ENCODE measurements around the gene LCE3B. TPM values are rescaled to one million over a fixed set of nuclear protein-coding genes. Genes with fewer than 3 reads are reported as not detected.

Gene LCE3B
- total RNA-seq, 1 experiment from 2014 or later: not detected

DNA sequence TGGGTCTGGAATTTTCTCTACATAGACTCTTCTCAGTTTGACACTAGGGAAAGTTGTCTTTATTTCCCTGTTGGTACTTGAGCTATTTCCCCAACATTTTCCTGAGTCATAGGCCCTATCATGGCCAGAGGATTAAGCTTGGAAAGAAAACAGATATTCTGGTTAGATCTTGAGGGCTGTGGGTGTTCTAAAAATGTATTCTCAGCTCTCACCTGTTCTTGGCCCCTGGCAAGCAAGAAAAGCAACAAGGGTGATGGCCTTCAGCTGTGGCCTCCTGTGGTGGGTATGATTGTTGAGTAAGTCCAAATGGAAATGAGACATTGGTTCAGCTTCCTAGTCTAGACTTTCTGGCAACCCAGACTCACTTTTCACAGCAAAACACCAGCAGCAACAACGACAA is 26.7 kb downstream of the LCE3B start:
- H3K4me1 ChIP-seq (ENCODE audit: insufficient read depth, low read length, poor library complexity, severe bottlenecking): no peaks in the 10 kb centered on the region
- no peaks in the 10 kb centered on the region for H3K36me3 ChIP-seq (ENCODE audit: insufficient read depth, low read length, poor library complexity, severe bottlenecking)
- BruUV-seq (replicated peaks): no TSS peak
- no peak for DNase-seq (ENCODE audit: low spot score)
- ChIA-PET CTCF (no interaction called here), POLR2A (ENCODE audit: low non-redundant PET) (no interaction called here)
- no peaks in the 10 kb centered on the region for H3K27me3 ChIP-seq (replicated peaks; ENCODE audit: insufficient read depth, low read depth, low read length, poor library complexity)
- H3K9me3 ChIP-seq (ENCODE audit: low read depth, low read length, poor library complexity, severe bottlenecking): no peaks in the 10 kb centered on the region
- no peak for TF ChIP-seq EZH2 (IDR thresholded peaks at IDR 0.05; ENCODE audit: borderline replicate concordance, low read depth, low read length, poor library complexity, severe bottlenecking)
- TF ChIP-seq, protein P1, sequence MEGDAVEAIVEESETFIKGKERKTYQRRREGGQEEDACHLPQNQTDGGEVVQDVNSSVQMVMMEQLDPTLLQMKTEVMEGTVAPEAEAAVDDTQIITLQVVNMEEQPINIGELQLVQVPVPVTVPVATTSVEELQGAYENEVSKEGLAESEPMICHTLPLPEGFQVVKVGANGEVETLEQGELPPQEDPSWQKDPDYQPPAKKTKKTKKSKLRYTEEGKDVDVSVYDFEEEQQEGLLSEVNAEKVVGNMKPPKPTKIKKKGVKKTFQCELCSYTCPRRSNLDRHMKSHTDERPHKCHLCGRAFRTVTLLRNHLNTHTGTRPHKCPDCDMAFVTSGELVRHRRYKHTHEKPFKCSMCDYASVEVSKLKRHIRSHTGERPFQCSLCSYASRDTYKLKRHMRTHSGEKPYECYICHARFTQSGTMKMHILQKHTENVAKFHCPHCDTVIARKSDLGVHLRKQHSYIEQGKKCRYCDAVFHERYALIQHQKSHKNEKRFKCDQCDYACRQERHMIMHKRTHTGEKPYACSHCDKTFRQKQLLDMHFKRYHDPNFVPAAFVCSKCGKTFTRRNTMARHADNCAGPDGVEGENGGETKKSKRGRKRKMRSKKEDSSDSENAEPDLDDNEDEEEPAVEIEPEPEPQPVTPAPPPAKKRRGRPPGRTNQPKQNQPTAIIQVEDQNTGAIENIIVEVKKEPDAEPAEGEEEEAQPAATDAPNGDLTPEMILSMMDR (conservative IDR thresholded peaks at IDR 0.05; ENCODE audit: low read depth, low read length): no peak
- H3K4me3 ChIP-seq (ENCODE audit: low read depth, low read length, poor library complexity, severe bottlenecking): no peak overlapping the region
- no peak overlapping the region for H3K27ac ChIP-seq (ENCODE audit: low read depth, low read length, poor library complexity, severe bottlenecking)
- intact Hi-C loops (cut with micrococcal nuclease; ENCODE audit: unreplicated experiment): no loop called here

DNA sequence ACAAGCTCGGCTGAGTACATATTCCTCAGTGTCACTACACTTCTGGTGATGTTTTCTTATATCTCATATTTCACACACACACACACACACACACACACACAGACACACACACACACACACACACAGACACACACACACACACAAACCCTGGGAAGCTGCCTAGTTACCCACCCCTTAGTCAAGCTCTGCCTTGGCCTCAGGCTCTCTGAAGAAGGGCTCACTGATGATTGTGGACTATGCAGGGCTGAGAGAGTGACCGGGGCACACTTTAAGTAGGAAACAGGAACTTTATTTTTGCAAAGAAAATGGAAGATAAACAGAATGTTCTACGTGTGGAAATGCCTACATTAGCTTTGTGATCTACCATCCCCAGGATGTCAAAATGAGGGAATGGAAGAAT is 30.3 kb downstream of the LCE3B start:
- ChIA-PET CTCF (no interaction called here), POLR2A (ENCODE audit: low non-redundant PET) (no interaction called here)
- peaks cover 8% of the 10 kb centered on the region for H3K27me3 ChIP-seq (replicated peaks; ENCODE audit: insufficient read depth, low read depth, low read length, poor library complexity)
- no peak overlapping the region for H3K4me3 ChIP-seq (ENCODE audit: low read depth, low read length, poor library complexity, severe bottlenecking)
- no peak for TF ChIP-seq EZH2 (IDR thresholded peaks at IDR 0.05; ENCODE audit: borderline replicate concordance, low read depth, low read length, poor library complexity, severe bottlenecking)
- TF ChIP-seq, protein P1 (conservative IDR thresholded peaks at IDR 0.05; ENCODE audit: low read depth, low read length): no peak
- no peaks in the 10 kb centered on the region for H3K9me3 ChIP-seq (ENCODE audit: low read depth, low read length, poor library complexity, severe bottlenecking)
- H3K4me1 ChIP-seq (ENCODE audit: insufficient read depth, low read length, poor library complexity, severe bottlenecking): no peaks in the 10 kb centered on the region
- BruUV-seq (replicated peaks): no TSS peak
- DNase-seq (ENCODE audit: low spot score): no peak
- intact Hi-C loops (cut with micrococcal nuclease; ENCODE audit: unreplicated experiment): no loop called here
- H3K36me3 ChIP-seq (ENCODE audit: insufficient read depth, low read length, poor library complexity, severe bottlenecking): no peaks in the 10 kb centered on the region
- no peak overlapping the region for H3K27ac ChIP-seq (ENCODE audit: low read depth, low read length, poor library complexity, severe bottlenecking)

DNA sequence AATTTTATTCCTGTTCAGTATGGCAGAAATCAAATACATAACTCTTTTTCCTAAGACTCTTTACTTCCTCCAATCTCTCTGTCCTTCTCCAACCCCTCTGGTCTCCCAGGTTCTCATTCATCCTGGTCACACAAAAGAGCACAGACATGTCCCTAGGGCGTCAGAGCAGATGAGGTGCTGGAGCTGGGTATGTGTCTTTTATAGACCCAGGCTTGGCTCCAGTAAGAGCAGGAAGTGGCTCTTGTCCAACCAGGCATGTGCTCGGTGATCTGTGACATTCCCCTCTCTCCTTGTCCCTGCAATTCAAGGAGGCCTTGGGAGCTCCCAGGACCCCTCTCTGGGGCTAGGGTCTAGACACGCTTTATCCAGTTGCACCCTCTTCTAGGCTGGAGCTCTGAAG is 31.5 kb downstream of the LCE3B start:
- TF ChIP-seq, protein P1 (conservative IDR thresholded peaks at IDR 0.05; ENCODE audit: low read depth, low read length): no peak
- TF ChIP-seq EZH2 (IDR thresholded peaks at IDR 0.05; ENCODE audit: borderline replicate concordance, low read depth, low read length, poor library complexity, severe bottlenecking): no peak
- Histone ChIP-seq H3K36me3 (ENCODE audit: insufficient read depth, low read length, poor library complexity, severe bottlenecking) (no peaks in the 10 kb centered on the region), H3K9me3 (ENCODE audit: low read depth, low read length, poor library complexity, severe bottlenecking) (no peaks in the 10 kb centered on the region), H3K27ac (ENCODE audit: low read depth, low read length, poor library complexity, severe bottlenecking) (no peak overlapping the region), H3K4me1 (ENCODE audit: insufficient read depth, low read length, poor library complexity, severe bottlenecking) (no peaks in the 10 kb centered on the region), H3K4me3 (ENCODE audit: low read depth, low read length, poor library complexity, severe bottlenecking) (no peak overlapping the region), H3K27me3 (replicated peaks; ENCODE audit: insufficient read depth, low read depth, low read length, poor library complexity) (peaks cover 8% of the 10 kb centered on the region)
- CTCF ChIA-PET: no interaction called here
- no TSS peak for BruUV-seq (replicated peaks)
- POLR2A ChIA-PET (ENCODE audit: low non-redundant PET): no interaction called here
- intact Hi-C loops (cut with micrococcal nuclease; ENCODE audit: unreplicated experiment): no loop called here
- no peak for DNase-seq (ENCODE audit: low spot score)

Data from A673 (cell line).